Measurements from ENCODE around the gene PALM3. TPM values are rescaled to one million over a fixed set of nuclear protein-coding genes. Genes with fewer than 3 reads are reported as not detected.

PALM3 gene
- total RNA-seq, 3 donors from 2014 or later, result 0.82 to 1.2 (median 1.0) TPM

- peak; percentile 91 for ATAC-seq
- Histone ChIP-seq H3K36me3 (ENCODE audit: low read depth) (no peaks in the 10 kb centered on the region), H3K4me1 (ENCODE audit: low read depth) (peaks cover 12% of the 10 kb centered on the region), H3K9me3 (peaks cover 7% of the 10 kb centered on the region), H3K4me3 (peak overlapping the region; percentile 48)
- intact Hi-C loops (cut with DNase I, micrococcal nuclease), result no loop called here
- no peak for TF ChIP-seq CTCF (IDR thresholded peaks at IDR 0.05)
- DNase-seq, result peak; percentile 86 to 92 (median 91)
Observed at GRCh38 chr19:14091081-14091812, 29.4 kb upstream of the PALM3 start.

- Histone ChIP-seq H3K9me3 (peaks cover 7% of the 10 kb centered on the region), H3K36me3 (ENCODE audit: low read depth) (no peaks in the 10 kb centered on the region), H3K4me1 (ENCODE audit: low read depth) (peaks cover 12% of the 10 kb centered on the region), H3K4me3 (peak within 1 kb of the TSS; percentile 48)
- intact Hi-C loops (cut with DNase I, micrococcal nuclease), result no loop called here
- DNase-seq, result peak; percentile 90 to 94 (median 92)
- peak; percentile 76 for ATAC-seq
- TF ChIP-seq CTCF (IDR thresholded peaks at IDR 0.05), result no peak
Observed at GRCh38 chr19:14090509-14091080, 28.7 kb upstream of the PALM3 start, which contains the start of gene SAMD1. Gene SAMD1, minus strand, starts transcription at chr19:14090751.

- no peaks in the 10 kb centered on the region for H3K36me3 ChIP-seq (ENCODE audit: low read depth)
- ATAC-seq, result peak; percentile 7
- peaks cover 16% of the 10 kb centered on the region for H3K4me1 ChIP-seq (ENCODE audit: low read depth)
- DNase-seq, result peak; percentile 57 to 80 (median 74)
- intact Hi-C loops (cut with DNase I, micrococcal nuclease), result no loop called here
- no peak for TF ChIP-seq CTCF (IDR thresholded peaks at IDR 0.05)
- H3K4me3 ChIP-seq, result peak overlapping the region; percentile 48
- H3K9me3 ChIP-seq, result peaks cover 7% of the 10 kb centered on the region
Observed at GRCh38 chr19:14089662-14090508, 28.0 kb upstream of the PALM3 start.

GRCh38 chr19:14089412-14089661 lies 27.5 kb upstream of the PALM3 start:
- intact Hi-C loops (cut with DNase I, micrococcal nuclease), result no loop called here
- peaks cover 7% of the 10 kb centered on the region for H3K9me3 ChIP-seq

More at GRCh38 chr19:14089412-14089661, 27.5 kb upstream of the PALM3 start:
- DNase-seq (no peak), ATAC-seq (no peak)
- no peak for TF ChIP-seq CTCF (IDR thresholded peaks at IDR 0.05)
- Histone ChIP-seq H3K4me3 (peak overlapping the region; percentile 22), H3K4me1 (ENCODE audit: low read depth) (peaks cover 16% of the 10 kb centered on the region), H3K36me3 (ENCODE audit: low read depth) (no peaks in the 10 kb centered on the region)

Measured in mucosa of descending colon (tissue), 3 donors.